VCaP (cell line): Measurements from ENCODE around the gene ENOX2.

Source experiments
- H3K27ac ChIP-seq: fragments of 450-650 bp; 2 replicates; pipeline ENCODE4 v1.5.1; 2017
- CTCF ChIP-seq: fragments of 450-650 bp; conservative IDR thresholded peaks from 2 replicates; pipeline ENCODE4 v1.5.1; 2017; ENCODE audit warnings: mild to moderate bottlenecking, moderate library complexity

ENOX2 gene

GRCh38 chrX:130593911-130594310 is 309.1 kb downstream of the ENOX2 start:
- H3K27ac ChIP-seq: peak overlapping the region; percentile 67
- no peak for TF ChIP-seq CTCF

DNA sequence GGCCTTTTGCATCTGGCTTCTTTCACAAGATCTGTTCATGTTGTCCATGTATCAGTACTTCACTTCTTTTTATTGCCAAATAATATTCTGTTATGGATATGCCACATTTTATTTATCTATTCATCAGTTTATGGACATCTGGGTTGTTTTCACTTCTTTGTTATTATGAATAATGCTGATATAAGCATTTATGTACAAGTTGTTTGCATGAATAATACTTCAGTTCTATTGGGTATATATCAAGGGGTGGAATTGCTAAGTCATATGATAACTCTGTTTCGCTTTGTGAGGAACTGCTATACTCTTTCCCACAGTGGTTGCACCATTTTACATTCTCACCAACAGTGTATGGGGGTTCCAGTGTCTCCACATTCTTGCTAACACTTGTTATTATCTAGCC is 310.8 kb downstream of the ENOX2 start:
- no peak for TF ChIP-seq CTCF
- H3K27ac ChIP-seq: no peak overlapping the region

DNA sequence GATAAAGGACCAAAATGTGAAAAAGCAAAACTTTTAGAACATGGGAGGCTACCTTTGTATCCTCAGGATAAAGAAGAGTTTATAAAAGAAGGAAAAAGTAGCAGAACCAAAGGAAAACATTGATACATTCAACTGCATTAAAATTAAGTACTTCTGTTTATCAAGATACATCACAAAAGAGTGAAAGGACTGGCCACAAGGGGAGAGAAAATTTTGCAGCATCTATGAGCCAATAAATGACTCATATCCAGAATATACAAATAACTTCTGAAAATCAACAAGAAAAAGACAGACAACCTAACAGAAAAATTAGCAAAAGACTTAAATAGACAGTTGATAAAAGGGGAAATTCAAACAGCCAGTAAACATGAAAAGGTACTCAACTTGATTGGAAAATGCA is 324.1 kb downstream of the ENOX2 start:
- no peak overlapping the region for H3K27ac ChIP-seq
- TF ChIP-seq CTCF: no peak

- TF ChIP-seq CTCF: no peak
- no peak overlapping the region for H3K27ac ChIP-seq
Observed at GRCh38 chrX:130577431-130577830, 325.6 kb downstream of the ENOX2 start.

GRCh38 chrX:130575831-130576389 is 327.1 kb downstream of the ENOX2 start:
- peak; percentile 88 for TF ChIP-seq CTCF
- no peak overlapping the region for H3K27ac ChIP-seq
